BJ (cell line): ENCODE measurements around the gene RC3H2. TPM values are rescaled to one million over a fixed set of nuclear protein-coding genes. Genes with fewer than 3 reads are reported as not detected.
"Not testable (repeated sequence)": the region's sequence is repeated elsewhere in the genome, so short reads cannot be mapped to it uniquely, and the experiment has no call there.

Experiments
- CTCF ChIA-PET: fragments of 350-600 bp; formaldehyde crosslinking; extraction: SDS; loops from one replicate; lab custom pipeline; 2021; ENCODE audit warnings: antibody characterized with exemption, inconsistent platforms; lab: Yijun Ruan, JAX
- POLR2A ChIA-PET: fragments of 300-600 bp; sonication (Branson Sonifier 250); formaldehyde crosslinking; extraction: SDS; loops from one replicate; lab custom pipeline; 2021; ENCODE audit warnings: antibody characterized with exemption; lab: Charles Lee
- DNase-seq: peaks from one replicate; pipeline ENCODE4 v3.0.0-alpha.2; 2011; ENCODE audit warnings: low read depth
- H3K27me3 ChIP-seq: 2 replicates; pipeline ENCODE4 v1.6.0; 2011; ENCODE audit warnings: low read length; ENCODE audit not compliant: control insufficient read depth, insufficient read depth
- H3K36me3 ChIP-seq: 2 replicates; pipeline ENCODE4 v1.5.1; 2011; ENCODE audit warnings: low read length; ENCODE audit not compliant: control insufficient read depth, insufficient read depth
- H3K4me3 ChIP-seq: 2 replicates; pipeline ENCODE4 v1.5.1; 2011; ENCODE audit warnings: low read depth, mild to moderate bottlenecking, control low read depth, low read length
- CTCF ChIP-seq: IDR thresholded peaks from 2 replicates; pipeline ENCODE4 v1.5.1; 2011; ENCODE audit warnings: low read depth, mild to moderate bottlenecking, control low read depth, inconsistent platforms, low read length, moderate library complexity; ENCODE audit not compliant: insufficient read depth
- polyA plus RNA-seq: library from polyadenylated mRNA; depleted of rRNA; stranded (reverse); fragments of >200 nt; gene quantifications from 2 replicates; pipeline ENCODE4 v1.2.3, GENCODE V29; 2011

RC3H2 gene
- polyA plus RNA-seq, 1 experiment = 35.3 TPM

- POLR2A ChIA-PET = interaction anchor here (0.6 kb wide), 1 partner anchor 15 kb away, joined by 3 read pairs; no protein-coding TSS in a partner anchor
- CTCF ChIA-PET = interaction anchor here (0.6 kb wide), 1 partner anchor 490 kb away, joined by 3 read pairs; no protein-coding TSS in a partner anchor
- DNase-seq = no peak
- peaks cover 2% of the 10 kb centered on the region for H3K36me3 ChIP-seq
- no peaks in the 10 kb centered on the region for H3K27me3 ChIP-seq
- no peak overlapping the region for H3K4me3 ChIP-seq
- no peak for TF ChIP-seq CTCF
Measured at GRCh38 chr9:122860319-122861142, 44.6 kb downstream of the RC3H2 start.

GRCh38 chr9:122857815-122858214 is 47.3 kb downstream of the RC3H2 start:
- ChIA-PET POLR2A (no interaction called here), CTCF (no interaction called here)
- peaks cover 3% of the 10 kb centered on the region for H3K36me3 ChIP-seq
- H3K4me3 ChIP-seq = no peak overlapping the region
- TF ChIP-seq CTCF = no peak
- no peak for DNase-seq
- no peaks in the 10 kb centered on the region for H3K27me3 ChIP-seq

GRCh38 chr9:122852085-122852786 is 52.9 kb downstream of the RC3H2 start:
- H3K4me3 ChIP-seq, POLR2A ChIA-PET, H3K36me3 ChIP-seq: not testable (repeated sequence)

GRCh38 chr9:122848256-122848943 is 56.8 kb downstream of the RC3H2 start:
- Histone ChIP-seq H3K27me3 (no peaks in the 10 kb centered on the region), H3K4me3 (no peak overlapping the region), H3K36me3 (peaks cover 3% of the 10 kb centered on the region)
- ChIA-PET CTCF (interaction anchor here (1.5 kb wide), 1 partner anchor 29 kb away, joined by 6 read pairs; no protein-coding TSS in a partner anchor), POLR2A (interaction anchor here (0.7 kb wide), 1 partner anchor 42 kb away, joined by 7 read pairs; no protein-coding TSS in a partner anchor)
- no peak for TF ChIP-seq CTCF
- no peak for DNase-seq

More at GRCh38 chr9:122852085-122852786, 52.9 kb downstream of the RC3H2 start:
- H3K27me3 ChIP-seq, DNase-seq, CTCF ChIA-PET: not testable (repeated sequence)

- no peak for DNase-seq
- Histone ChIP-seq H3K36me3 (peaks cover 3% of the 10 kb centered on the region), H3K4me3 (no peak overlapping the region), H3K27me3 (no peaks in the 10 kb centered on the region)
- ChIA-PET CTCF (no interaction called here), POLR2A (interaction anchor here (0.6 kb wide), 2 partner anchors 14 to 1564 kb away, joined by 3 read pairs; no protein-coding TSS in a partner anchor)
- no peak for TF ChIP-seq CTCF
Measured at GRCh38 chr9:122846371-122846940, 58.7 kb downstream of the RC3H2 start.
